Chondrocyte (in vitro differentiated cells): ENCODE data around the gene INPP5A. TPM values are rescaled to one million over a fixed set of nuclear protein-coding genes. Genes with fewer than 3 reads are reported as not detected.

ENCODE experiments used
- DNase-seq: peaks from one replicate; pipeline ENCODE4 v3.0.0; 2021; ENCODE audit warnings: mixed read lengths, low spot score
- H3K27ac Mint-ChIP-seq: one replicate; pipeline ENCODE4 v1.8.0; 2021; ENCODE audit warnings: mild to moderate bottlenecking, moderate library complexity, mixed read lengths; ENCODE audit not compliant: unreplicated experiment
- H3K27me3 Mint-ChIP-seq: 2 replicates; pipeline ENCODE4 v1.8.0; 2021; ENCODE audit warnings: low read depth, mixed read lengths
- H3K36me3 Mint-ChIP-seq: 2 replicates; pipeline ENCODE4 v1.8.0; 2021; ENCODE audit warnings: low read depth, mixed read lengths
- H3K4me1 Mint-ChIP-seq: 2 replicates; pipeline ENCODE4 v1.8.0; 2021; ENCODE audit warnings: low read depth, mild to moderate bottlenecking, mixed read lengths
- H3K4me3 Mint-ChIP-seq: one replicate; pipeline ENCODE4 v1.8.0; 2021; ENCODE audit warnings: mild to moderate bottlenecking, moderate library complexity, mixed read lengths; ENCODE audit not compliant: unreplicated experiment
- H3K9me3 Mint-ChIP-seq: 2 replicates; pipeline ENCODE4 v1.8.0; 2021; ENCODE audit warnings: low read depth, mixed read lengths
- CTCF ChIP-seq: fragments of 200-600 bp; sonication (generic); IDR thresholded peaks from 2 replicates; pipeline ENCODE4 v1.5.0; 2021; ENCODE audit warnings: antibody characterized with exemption, mild to moderate bottlenecking, moderate library complexity
- total RNA-seq: library from RNA; stranded (reverse); gene quantifications from 3 replicates; pipeline ENCODE4 v1.2.1, GENCODE V29; 2021

The INPP5A gene
- total RNA-seq, 1 donor from 2014 or later: 40.6 TPM

GRCh38 chr10:132600416-132600815, 62.8 kb downstream of the INPP5A start:
- peaks cover 19% of the 10 kb centered on the region for H3K9me3 Mint-ChIP-seq
- H3K4me3 Mint-ChIP-seq: no peak overlapping the region
- H3K27me3 Mint-ChIP-seq: no peaks in the 10 kb centered on the region
- TF ChIP-seq CTCF: no peak
- no peak overlapping the region for H3K27ac Mint-ChIP-seq
- DNase-seq: no peak
- peaks cover 46% of the 10 kb centered on the region for H3K4me1 Mint-ChIP-seq
- H3K36me3 Mint-ChIP-seq: peaks cover 4% of the 10 kb centered on the region

DNA sequence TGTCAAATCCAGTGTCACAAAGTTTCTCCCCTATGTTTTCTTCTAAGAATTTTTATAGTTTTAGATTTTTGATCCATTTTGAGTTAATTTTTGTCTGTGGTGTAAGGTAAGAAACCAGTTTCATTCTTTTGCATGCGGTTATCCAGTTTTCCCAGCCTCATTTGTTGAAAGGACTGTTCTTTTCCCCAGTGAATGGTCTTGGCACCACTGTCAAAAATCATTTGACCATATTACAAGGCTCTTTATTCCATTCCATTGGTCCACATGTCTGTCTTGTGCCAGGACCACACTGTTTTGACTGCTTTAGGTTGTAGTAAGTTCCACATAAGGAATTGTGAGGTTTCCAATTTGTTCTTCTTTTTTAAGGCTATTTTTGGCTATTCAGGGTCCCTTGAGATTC, 64.0 kb downstream of the INPP5A start:
- H3K9me3 Mint-ChIP-seq: peaks cover 19% of the 10 kb centered on the region
- H3K36me3 Mint-ChIP-seq: peaks cover 4% of the 10 kb centered on the region
- H3K4me1 Mint-ChIP-seq: peaks cover 34% of the 10 kb centered on the region
- no peak for DNase-seq
- TF ChIP-seq CTCF: no peak
- H3K4me3 Mint-ChIP-seq: no peak overlapping the region
- no peaks in the 10 kb centered on the region for H3K27me3 Mint-ChIP-seq
- no peak overlapping the region for H3K27ac Mint-ChIP-seq

GRCh38 chr10:132602614-132603013, 65.0 kb downstream of the INPP5A start:
- H3K27me3 Mint-ChIP-seq: no peaks in the 10 kb centered on the region
- H3K9me3 Mint-ChIP-seq: peaks cover 19% of the 10 kb centered on the region
- peaks cover 4% of the 10 kb centered on the region for H3K36me3 Mint-ChIP-seq
- no peak for DNase-seq
- H3K27ac Mint-ChIP-seq: no peak overlapping the region
- no peak overlapping the region for H3K4me3 Mint-ChIP-seq
- no peak for TF ChIP-seq CTCF
- H3K4me1 Mint-ChIP-seq: peaks cover 32% of the 10 kb centered on the region

GRCh38 chr10:132603851-132604533, 66.4 kb downstream of the INPP5A start:
- no peak for TF ChIP-seq CTCF
- Mint-ChIP-seq H3K9me3 (peaks cover 19% of the 10 kb centered on the region), H3K4me3 (no peak overlapping the region), H3K27ac (no peak overlapping the region), H3K4me1 (peaks cover 25% of the 10 kb centered on the region), H3K27me3 (no peaks in the 10 kb centered on the region), H3K36me3 (peaks cover 4% of the 10 kb centered on the region)
- no peak for DNase-seq

GRCh38 chr10:132604686-132605085, 67.1 kb downstream of the INPP5A start:
- no peak for TF ChIP-seq CTCF
- Mint-ChIP-seq H3K9me3 (peaks cover 19% of the 10 kb centered on the region), H3K4me3 (no peak overlapping the region), H3K36me3 (peaks cover 4% of the 10 kb centered on the region), H3K27ac (no peak overlapping the region), H3K27me3 (no peaks in the 10 kb centered on the region), H3K4me1 (peaks cover 25% of the 10 kb centered on the region)
- DNase-seq: no peak
